KMS-11 (cell line): ENCODE measurements around the gene DEF6.

Experiments used
- H2AFZ ChIP-seq: fragments of 200-600 bp; sonication (generic); 2 replicates; pipeline ENCODE4 v1.6.1; 2016; ENCODE audit warnings: antibody characterized with exemption, mixed run types, low read depth
- H3K27ac ChIP-seq: fragments of 200-600 bp; sonication (generic); 2 replicates; pipeline ENCODE4 v1.6.1; 2016; ENCODE audit warnings: mild to moderate bottlenecking, mixed run types
- H3K27me3 ChIP-seq: fragments of 200-600 bp; sonication (generic); 2 replicates; pipeline ENCODE4 v1.6.1; 2017; ENCODE audit warnings: mild to moderate bottlenecking, low read depth, mixed run types, moderate library complexity; ENCODE audit not compliant: insufficient read depth
- H3K36me3 ChIP-seq: fragments of 200-600 bp; sonication (generic); 2 replicates; pipeline ENCODE4 v1.6.1; 2017; ENCODE audit warnings: mild to moderate bottlenecking, mixed run types; ENCODE audit not compliant: insufficient read depth
- H3K4me1 ChIP-seq: fragments of 200-600 bp; sonication (generic); 2 replicates; pipeline ENCODE4 v1.6.1; 2016; ENCODE audit warnings: mild to moderate bottlenecking, low read depth, mixed run types; ENCODE audit not compliant: poor library complexity, severe bottlenecking
- H3K4me2 ChIP-seq: fragments of 200-600 bp; sonication (generic); 2 replicates; pipeline ENCODE4 v1.7.0; 2016; ENCODE audit warnings: mild to moderate bottlenecking, mixed run types
- H3K4me3 ChIP-seq: fragments of 200-600 bp; sonication (generic); IDR thresholded peaks from 2 replicates; pipeline ENCODE4 v1.6.1; 2017; ENCODE audit warnings: low read depth, low read length, mixed read lengths; ENCODE audit not compliant: insufficient read depth
- H3K79me2 ChIP-seq: fragments of 200-600 bp; sonication (generic); 2 replicates; pipeline ENCODE4 v1.6.1; 2016; ENCODE audit warnings: low read depth, mixed run types; ENCODE audit not compliant: insufficient read depth
- H3K9ac ChIP-seq: fragments of 200-600 bp; sonication (generic); 2 replicates; pipeline ENCODE4 v1.6.1; 2016; ENCODE audit warnings: mild to moderate bottlenecking, mixed run types
- H4K20me1 ChIP-seq: fragments of 200-600 bp; sonication (generic); 2 replicates; pipeline ENCODE4 v1.6.1; 2016; ENCODE audit warnings: mild to moderate bottlenecking, mixed run types; ENCODE audit not compliant: insufficient read depth
- TF ChIP-seq, protein P1 (sequence below): fragments of 200-600 bp; sonication (generic); conservative IDR thresholded peaks from 2 replicates; pipeline ENCODE4 v1.6.1; 2017; ENCODE audit warnings: low read depth, mild to moderate bottlenecking, antibody characterized with exemption, low read length, moderate library complexity, mixed read lengths

DEF6 gene

DNA sequence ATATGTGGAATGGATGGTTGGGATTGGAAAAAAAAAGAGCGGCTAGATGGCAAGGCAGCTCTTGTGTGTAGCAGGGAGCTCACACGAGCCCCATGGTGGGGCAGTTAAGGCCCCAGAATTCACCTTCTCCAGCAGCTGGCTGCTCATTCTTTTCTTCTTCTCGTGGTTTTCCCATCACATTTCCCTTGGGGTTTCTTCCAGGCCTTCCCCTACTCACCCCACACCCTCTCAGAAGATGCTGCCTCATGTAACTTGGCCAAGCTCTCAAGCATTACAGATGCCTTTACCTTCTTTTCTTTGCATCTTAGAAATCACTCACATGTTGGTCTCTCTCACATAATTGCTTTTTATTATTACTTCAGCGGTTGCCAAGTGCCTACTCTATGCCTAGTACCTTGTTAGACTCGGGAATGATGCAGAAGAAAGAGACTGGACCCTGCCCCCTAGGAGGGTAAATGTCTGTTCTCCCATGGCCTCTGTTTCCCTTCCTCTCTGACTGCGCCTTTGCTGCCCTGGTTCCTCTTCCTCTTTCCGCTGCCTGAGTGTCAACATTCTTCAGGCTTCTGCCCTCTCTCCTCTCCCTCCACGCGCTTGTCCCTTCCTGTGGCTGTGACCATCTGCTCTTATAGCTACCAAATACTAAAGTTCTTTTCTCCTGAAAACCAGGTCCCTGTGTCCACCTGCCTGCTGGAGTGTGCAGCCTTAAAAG, 73.3 kb downstream of the DEF6 start:
- TF ChIP-seq, protein P1, sequence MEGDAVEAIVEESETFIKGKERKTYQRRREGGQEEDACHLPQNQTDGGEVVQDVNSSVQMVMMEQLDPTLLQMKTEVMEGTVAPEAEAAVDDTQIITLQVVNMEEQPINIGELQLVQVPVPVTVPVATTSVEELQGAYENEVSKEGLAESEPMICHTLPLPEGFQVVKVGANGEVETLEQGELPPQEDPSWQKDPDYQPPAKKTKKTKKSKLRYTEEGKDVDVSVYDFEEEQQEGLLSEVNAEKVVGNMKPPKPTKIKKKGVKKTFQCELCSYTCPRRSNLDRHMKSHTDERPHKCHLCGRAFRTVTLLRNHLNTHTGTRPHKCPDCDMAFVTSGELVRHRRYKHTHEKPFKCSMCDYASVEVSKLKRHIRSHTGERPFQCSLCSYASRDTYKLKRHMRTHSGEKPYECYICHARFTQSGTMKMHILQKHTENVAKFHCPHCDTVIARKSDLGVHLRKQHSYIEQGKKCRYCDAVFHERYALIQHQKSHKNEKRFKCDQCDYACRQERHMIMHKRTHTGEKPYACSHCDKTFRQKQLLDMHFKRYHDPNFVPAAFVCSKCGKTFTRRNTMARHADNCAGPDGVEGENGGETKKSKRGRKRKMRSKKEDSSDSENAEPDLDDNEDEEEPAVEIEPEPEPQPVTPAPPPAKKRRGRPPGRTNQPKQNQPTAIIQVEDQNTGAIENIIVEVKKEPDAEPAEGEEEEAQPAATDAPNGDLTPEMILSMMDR = no peak
- Histone ChIP-seq H3K27me3 (no peaks in the 10 kb centered on the region), H3K79me2 (no peaks in the 10 kb centered on the region), H3K4me2 (no peak overlapping the region), H3K9ac (no peak overlapping the region), H3K4me3 (no peak overlapping the region), H4K20me1 (no peaks in the 10 kb centered on the region), H2AFZ (no peak overlapping the region), H3K4me1 (peaks cover 11% of the 10 kb centered on the region), H3K27ac (no peak overlapping the region), H3K36me3 (no peaks in the 10 kb centered on the region)
